Measurements from ENCODE around the gene CSMD2. TPM values are rescaled to one million over a fixed set of nuclear protein-coding genes. Genes with fewer than 3 reads are reported as not detected.

Gene CSMD2
- total and polyA plus RNA-seq, 2 experiments from 2014 or later: 5.3 to 16.6 TPM

DNA sequence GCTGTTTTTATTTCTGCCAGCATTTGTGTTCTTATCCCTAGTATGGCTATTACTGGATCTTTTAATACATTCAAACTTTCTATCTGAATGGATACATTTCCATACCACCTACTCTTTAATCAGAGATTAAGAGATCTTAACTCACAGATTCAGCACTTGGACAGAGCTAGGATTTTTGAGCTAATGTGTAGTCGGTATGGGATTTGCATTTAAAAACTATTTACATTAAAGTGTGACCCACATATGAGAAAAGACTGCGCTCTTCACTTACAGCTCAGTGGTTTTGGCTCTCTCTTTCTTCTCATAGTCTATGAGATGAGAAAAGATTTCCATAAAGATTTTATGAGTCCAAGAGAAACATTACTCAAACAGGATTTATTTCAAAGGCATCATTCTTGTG is 284.7 kb downstream of the CSMD2 start:
- Histone ChIP-seq H2AFZ (no peak overlapping the region), H3K4me1 (ENCODE audit: insufficient read depth) (no peaks in the 10 kb centered on the region), H3K79me2 (replicated peaks; ENCODE audit: insufficient read depth) (no peaks in the 10 kb centered on the region), H3F3A (replicated peaks; ENCODE audit: low read depth) (no peaks in the 10 kb centered on the region), H3K4me3 (no peak overlapping the region), H3K27me3 (ENCODE audit: insufficient read depth) (no peaks in the 10 kb centered on the region), H3K36me3 (ENCODE audit: insufficient read depth) (no peaks in the 10 kb centered on the region), H4K20me1 (replicated peaks; ENCODE audit: insufficient read depth) (no peaks in the 10 kb centered on the region; the same call in 1 of the 2 replicates), H3K27ac (ENCODE audit: low read depth) (no peak overlapping the region), H3K4me2 (no peak overlapping the region), H3K9me2 (ENCODE audit: insufficient read depth) (peaks cover 5% of the 10 kb centered on the region; the same call in 1 of the 2 replicates)
- DNase-seq (ENCODE audit: low spot score): no peak
- Mint-ChIP-seq H3K4me3 (no peak overlapping the region), H3K27ac (no peak overlapping the region), H3K36me3 (ENCODE audit: low read depth) (peaks cover 3% of the 10 kb centered on the region; the same call in 2 of the 3 replicates), H3K4me1 (peaks cover 11% of the 10 kb centered on the region), H3K9me3 (no peaks in the 10 kb centered on the region), H3K27me3 (ENCODE audit: insufficient read depth, low read depth, poor library complexity) (no peaks in the 10 kb centered on the region)
- ATAC-seq: no peak
- TF ChIP-seq POLR2AphosphoS5 (IDR thresholded peaks at IDR 0.05; ENCODE audit: low read depth) (no peak), JUNB (IDR thresholded peaks at IDR 0.05; ENCODE audit: unreplicated experiment) (no peak), CREB1 (CRISPR knock-in tag; IDR thresholded peaks at IDR 0.05; ENCODE audit: low read depth) (no peak), STAT1 (IDR thresholded peaks at IDR 0.05; ENCODE audit: unreplicated experiment) (no peak), ZNF331 (CRISPR knock-in tag; IDR thresholded peaks at IDR 0.05; ENCODE audit: low read depth) (no peak), ZNF114 (CRISPR knock-in tag; IDR thresholded peaks at IDR 0.05) (no peak)
- TF ChIP-seq, protein P1, sequence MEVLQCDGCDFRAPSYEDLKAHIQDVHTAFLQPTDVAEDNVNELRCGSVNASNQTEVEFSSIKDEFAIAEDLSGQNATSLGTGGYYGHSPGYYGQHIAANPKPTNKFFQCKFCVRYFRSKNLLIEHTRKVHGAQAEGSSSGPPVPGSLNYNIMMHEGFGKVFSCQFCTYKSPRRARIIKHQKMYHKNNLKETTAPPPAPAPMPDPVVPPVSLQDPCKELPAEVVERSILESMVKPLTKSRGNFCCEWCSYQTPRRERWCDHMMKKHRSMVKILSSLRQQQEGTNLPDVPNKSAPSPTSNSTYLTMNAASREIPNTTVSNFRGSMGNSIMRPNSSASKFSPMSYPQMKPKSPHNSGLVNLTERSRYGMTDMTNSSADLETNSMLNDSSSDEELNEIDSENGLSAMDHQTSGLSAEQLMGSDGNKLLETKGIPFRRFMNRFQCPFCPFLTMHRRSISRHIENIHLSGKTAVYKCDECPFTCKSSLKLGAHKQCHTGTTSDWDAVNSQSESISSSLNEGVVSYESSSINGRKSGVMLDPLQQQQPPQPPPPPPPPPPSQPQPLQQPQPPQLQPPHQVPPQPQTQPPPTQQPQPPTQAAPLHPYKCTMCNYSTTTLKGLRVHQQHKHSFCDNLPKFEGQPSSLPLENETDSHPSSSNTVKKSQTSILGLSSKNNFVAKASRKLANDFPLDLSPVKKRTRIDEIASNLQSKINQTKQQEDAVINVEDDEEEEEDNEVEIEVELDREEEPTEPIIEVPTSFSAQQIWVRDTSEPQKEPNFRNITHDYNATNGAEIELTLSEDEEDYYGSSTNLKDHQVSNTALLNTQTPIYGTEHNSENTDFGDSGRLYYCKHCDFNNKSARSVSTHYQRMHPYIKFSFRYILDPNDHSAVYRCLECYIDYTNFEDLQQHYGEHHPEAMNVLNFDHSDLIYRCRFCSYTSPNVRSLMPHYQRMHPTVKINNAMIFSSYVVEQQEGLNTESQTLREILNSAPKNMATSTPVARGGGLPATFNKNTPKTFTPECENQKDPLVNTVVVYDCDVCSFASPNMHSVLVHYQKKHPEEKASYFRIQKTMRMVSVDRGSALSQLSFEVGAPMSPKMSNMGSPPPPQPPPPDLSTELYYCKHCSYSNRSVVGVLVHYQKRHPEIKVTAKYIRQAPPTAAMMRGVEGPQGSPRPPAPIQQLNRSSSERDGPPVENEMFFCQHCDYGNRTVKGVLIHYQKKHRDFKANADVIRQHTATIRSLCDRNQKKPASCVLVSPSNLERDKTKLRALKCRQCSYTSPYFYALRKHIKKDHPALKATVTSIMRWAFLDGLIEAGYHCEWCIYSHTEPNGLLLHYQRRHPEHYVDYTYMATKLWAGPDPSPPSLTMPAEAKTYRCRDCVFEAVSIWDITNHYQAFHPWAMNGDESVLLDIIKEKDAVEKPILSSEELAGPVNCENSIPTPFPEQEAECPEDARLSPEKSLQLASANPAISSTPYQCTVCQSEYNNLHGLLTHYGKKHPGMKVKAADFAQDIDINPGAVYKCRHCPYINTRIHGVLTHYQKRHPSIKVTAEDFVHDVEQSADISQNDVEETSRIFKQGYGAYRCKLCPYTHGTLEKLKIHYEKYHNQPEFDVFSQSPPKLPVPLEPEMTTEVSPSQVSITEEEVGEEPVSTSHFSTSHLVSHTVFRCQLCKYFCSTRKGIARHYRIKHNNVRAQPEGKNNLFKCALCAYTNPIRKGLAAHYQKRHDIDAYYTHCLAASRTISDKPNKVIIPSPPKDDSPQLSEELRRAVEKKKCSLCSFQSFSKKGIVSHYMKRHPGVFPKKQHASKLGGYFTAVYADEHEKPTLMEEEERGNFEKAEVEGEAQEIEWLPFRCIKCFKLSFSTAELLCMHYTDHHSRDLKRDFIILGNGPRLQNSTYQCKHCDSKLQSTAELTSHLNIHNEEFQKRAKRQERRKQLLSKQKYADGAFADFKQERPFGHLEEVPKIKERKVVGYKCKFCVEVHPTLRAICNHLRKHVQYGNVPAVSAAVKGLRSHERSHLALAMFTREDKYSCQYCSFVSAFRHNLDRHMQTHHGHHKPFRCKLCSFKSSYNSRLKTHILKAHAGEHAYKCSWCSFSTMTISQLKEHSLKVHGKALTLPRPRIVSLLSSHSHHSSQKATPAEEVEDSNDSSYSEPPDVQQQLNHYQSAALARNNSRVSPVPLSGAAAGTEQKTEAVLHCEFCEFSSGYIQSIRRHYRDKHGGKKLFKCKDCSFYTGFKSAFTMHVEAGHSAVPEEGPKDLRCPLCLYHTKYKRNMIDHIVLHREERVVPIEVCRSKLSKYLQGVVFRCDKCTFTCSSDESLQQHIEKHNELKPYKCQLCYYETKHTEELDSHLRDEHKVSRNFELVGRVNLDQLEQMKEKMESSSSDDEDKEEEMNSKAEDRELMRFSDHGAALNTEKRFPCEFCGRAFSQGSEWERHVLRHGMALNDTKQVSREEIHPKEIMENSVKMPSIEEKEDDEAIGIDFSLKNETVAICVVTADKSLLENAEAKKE (CRISPR knock-in tag; IDR thresholded peaks at IDR 0.05): no peak
- TF ChIP-seq, protein P2, sequence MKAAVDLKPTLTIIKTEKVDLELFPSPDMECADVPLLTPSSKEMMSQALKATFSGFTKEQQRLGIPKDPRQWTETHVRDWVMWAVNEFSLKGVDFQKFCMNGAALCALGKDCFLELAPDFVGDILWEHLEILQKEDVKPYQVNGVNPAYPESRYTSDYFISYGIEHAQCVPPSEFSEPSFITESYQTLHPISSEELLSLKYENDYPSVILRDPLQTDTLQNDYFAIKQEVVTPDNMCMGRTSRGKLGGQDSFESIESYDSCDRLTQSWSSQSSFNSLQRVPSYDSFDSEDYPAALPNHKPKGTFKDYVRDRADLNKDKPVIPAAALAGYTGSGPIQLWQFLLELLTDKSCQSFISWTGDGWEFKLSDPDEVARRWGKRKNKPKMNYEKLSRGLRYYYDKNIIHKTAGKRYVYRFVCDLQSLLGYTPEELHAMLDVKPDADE (IDR thresholded peaks at IDR 0.05): no peak
- TF ChIP-seq, protein P3, sequence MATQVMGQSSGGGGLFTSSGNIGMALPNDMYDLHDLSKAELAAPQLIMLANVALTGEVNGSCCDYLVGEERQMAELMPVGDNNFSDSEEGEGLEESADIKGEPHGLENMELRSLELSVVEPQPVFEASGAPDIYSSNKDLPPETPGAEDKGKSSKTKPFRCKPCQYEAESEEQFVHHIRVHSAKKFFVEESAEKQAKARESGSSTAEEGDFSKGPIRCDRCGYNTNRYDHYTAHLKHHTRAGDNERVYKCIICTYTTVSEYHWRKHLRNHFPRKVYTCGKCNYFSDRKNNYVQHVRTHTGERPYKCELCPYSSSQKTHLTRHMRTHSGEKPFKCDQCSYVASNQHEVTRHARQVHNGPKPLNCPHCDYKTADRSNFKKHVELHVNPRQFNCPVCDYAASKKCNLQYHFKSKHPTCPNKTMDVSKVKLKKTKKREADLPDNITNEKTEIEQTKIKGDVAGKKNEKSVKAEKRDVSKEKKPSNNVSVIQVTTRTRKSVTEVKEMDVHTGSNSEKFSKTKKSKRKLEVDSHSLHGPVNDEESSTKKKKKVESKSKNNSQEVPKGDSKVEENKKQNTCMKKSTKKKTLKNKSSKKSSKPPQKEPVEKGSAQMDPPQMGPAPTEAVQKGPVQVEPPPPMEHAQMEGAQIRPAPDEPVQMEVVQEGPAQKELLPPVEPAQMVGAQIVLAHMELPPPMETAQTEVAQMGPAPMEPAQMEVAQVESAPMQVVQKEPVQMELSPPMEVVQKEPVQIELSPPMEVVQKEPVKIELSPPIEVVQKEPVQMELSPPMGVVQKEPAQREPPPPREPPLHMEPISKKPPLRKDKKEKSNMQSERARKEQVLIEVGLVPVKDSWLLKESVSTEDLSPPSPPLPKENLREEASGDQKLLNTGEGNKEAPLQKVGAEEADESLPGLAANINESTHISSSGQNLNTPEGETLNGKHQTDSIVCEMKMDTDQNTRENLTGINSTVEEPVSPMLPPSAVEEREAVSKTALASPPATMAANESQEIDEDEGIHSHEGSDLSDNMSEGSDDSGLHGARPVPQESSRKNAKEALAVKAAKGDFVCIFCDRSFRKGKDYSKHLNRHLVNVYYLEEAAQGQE (IDR thresholded peaks at IDR 0.05; ENCODE audit: unreplicated experiment): peak; percentile 58
